ENCODE measurements around the gene RHBDL1. TPM values are rescaled to one million over a fixed set of nuclear protein-coding genes. Genes with fewer than 3 reads are reported as not detected.
A peak's percentile ranks its signal among the peaks of the same experiment; 100 is the strongest.

Gene RHBDL1
- total and polyA plus RNA-seq, 9 of the 15 experiments (the other 6 are each of a cell fraction or from before 2014, with no cell fraction given), result 0.03 to 5.6 (median 1.3) TPM; not detected in 1

DNA sequence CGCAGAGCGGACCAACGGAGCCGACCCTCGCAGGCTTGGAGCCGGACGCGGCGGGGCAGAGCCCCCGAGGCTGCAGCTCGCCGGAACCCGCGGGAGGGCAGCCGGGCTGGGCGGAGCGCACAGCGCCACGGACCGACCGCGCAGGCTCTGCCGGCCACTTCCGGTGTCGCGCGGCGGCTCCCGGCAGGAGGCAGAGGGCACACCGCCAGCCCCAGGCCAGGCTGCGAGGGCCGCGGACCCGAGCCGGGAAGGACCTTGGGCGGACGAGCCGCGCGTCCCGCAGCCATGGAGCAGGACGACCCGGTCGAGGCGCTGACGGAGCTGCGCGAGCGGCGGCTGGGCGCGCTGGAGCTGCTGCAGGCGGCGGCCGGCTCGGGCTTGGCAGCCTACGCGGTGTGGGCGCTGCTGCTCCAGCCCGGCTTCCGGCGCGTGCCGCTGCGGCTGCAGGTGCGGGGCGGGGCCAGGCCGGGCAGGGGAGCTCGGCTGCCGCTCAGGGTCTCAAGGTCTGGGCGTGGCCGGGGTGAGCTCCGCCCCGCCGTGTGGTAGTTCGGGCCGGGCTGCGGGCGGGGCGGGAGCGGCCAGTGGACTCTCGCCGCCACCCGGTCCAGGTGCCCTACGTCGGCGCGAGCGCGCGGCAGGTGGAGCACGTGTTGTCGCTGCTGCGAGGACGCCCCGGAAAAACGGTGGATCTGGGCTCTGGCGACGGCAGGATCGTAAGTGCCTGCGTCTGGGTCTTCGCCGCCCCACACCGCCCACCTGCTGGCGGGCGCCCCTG lies 45.7 kb downstream of the RHBDL1 start, which contains the start of gene ANTKMT (continued):
- TF ChIP-seq, protein P1, sequence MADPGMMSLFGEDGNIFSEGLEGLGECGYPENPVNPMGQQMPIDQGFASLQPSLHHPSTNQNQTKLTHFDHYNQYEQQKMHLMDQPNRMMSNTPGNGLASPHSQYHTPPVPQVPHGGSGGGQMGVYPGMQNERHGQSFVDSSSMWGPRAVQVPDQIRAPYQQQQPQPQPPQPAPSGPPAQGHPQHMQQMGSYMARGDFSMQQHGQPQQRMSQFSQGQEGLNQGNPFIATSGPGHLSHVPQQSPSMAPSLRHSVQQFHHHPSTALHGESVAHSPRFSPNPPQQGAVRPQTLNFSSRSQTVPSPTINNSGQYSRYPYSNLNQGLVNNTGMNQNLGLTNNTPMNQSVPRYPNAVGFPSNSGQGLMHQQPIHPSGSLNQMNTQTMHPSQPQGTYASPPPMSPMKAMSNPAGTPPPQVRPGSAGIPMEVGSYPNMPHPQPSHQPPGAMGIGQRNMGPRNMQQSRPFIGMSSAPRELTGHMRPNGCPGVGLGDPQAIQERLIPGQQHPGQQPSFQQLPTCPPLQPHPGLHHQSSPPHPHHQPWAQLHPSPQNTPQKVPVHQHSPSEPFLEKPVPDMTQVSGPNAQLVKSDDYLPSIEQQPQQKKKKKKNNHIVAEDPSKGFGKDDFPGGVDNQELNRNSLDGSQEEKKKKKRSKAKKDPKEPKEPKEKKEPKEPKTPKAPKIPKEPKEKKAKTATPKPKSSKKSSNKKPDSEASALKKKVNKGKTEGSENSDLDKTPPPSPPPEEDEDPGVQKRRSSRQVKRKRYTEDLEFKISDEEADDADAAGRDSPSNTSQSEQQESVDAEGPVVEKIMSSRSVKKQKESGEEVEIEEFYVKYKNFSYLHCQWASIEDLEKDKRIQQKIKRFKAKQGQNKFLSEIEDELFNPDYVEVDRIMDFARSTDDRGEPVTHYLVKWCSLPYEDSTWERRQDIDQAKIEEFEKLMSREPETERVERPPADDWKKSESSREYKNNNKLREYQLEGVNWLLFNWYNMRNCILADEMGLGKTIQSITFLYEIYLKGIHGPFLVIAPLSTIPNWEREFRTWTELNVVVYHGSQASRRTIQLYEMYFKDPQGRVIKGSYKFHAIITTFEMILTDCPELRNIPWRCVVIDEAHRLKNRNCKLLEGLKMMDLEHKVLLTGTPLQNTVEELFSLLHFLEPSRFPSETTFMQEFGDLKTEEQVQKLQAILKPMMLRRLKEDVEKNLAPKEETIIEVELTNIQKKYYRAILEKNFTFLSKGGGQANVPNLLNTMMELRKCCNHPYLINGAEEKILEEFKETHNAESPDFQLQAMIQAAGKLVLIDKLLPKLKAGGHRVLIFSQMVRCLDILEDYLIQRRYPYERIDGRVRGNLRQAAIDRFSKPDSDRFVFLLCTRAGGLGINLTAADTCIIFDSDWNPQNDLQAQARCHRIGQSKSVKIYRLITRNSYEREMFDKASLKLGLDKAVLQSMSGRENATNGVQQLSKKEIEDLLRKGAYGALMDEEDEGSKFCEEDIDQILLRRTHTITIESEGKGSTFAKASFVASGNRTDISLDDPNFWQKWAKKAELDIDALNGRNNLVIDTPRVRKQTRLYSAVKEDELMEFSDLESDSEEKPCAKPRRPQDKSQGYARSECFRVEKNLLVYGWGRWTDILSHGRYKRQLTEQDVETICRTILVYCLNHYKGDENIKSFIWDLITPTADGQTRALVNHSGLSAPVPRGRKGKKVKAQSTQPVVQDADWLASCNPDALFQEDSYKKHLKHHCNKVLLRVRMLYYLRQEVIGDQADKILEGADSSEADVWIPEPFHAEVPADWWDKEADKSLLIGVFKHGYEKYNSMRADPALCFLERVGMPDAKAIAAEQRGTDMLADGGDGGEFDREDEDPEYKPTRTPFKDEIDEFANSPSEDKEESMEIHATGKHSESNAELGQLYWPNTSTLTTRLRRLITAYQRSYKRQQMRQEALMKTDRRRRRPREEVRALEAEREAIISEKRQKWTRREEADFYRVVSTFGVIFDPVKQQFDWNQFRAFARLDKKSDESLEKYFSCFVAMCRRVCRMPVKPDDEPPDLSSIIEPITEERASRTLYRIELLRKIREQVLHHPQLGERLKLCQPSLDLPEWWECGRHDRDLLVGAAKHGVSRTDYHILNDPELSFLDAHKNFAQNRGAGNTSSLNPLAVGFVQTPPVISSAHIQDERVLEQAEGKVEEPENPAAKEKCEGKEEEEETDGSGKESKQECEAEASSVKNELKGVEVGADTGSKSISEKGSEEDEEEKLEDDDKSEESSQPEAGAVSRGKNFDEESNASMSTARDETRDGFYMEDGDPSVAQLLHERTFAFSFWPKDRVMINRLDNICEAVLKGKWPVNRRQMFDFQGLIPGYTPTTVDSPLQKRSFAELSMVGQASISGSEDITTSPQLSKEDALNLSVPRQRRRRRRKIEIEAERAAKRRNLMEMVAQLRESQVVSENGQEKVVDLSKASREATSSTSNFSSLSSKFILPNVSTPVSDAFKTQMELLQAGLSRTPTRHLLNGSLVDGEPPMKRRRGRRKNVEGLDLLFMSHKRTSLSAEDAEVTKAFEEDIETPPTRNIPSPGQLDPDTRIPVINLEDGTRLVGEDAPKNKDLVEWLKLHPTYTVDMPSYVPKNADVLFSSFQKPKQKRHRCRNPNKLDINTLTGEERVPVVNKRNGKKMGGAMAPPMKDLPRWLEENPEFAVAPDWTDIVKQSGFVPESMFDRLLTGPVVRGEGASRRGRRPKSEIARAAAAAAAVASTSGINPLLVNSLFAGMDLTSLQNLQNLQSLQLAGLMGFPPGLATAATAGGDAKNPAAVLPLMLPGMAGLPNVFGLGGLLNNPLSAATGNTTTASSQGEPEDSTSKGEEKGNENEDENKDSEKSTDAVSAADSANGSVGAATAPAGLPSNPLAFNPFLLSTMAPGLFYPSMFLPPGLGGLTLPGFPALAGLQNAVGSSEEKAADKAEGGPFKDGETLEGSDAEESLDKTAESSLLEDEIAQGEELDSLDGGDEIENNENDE (IDR thresholded peaks at IDR 0.05; ENCODE audit: low read depth, low read length), result no peak
- peak; percentile 92 for TF ChIP-seq ZFX (CRISPR knock-in tag; IDR thresholded peaks at IDR 0.05)
- TF ChIP-seq POLR2AphosphoS5 (IDR thresholded peaks at IDR 0.05; ENCODE audit: control insufficient read depth, insufficient read depth, low read depth, low read length), result peak; percentile 73
- TF ChIP-seq SMAD2 (IDR thresholded peaks at IDR 0.05; ENCODE audit: low read depth, low read length), result no peak
- peak; percentile 93 for TF ChIP-seq POLR2G (IDR thresholded peaks at IDR 0.05; ENCODE audit: low read depth, low read length)
- no peak for TF ChIP-seq HDAC2 (IDR thresholded peaks at IDR 0.05)
- TF ChIP-seq ZNF212 (CRISPR knock-in tag; IDR thresholded peaks at IDR 0.05), result peak; percentile 54; the same call in 1 of the 2 replicates
- no peak for TF ChIP-seq ZNF830 (CRISPR knock-in tag; IDR thresholded peaks at IDR 0.05)
- TF ChIP-seq, protein P2, sequence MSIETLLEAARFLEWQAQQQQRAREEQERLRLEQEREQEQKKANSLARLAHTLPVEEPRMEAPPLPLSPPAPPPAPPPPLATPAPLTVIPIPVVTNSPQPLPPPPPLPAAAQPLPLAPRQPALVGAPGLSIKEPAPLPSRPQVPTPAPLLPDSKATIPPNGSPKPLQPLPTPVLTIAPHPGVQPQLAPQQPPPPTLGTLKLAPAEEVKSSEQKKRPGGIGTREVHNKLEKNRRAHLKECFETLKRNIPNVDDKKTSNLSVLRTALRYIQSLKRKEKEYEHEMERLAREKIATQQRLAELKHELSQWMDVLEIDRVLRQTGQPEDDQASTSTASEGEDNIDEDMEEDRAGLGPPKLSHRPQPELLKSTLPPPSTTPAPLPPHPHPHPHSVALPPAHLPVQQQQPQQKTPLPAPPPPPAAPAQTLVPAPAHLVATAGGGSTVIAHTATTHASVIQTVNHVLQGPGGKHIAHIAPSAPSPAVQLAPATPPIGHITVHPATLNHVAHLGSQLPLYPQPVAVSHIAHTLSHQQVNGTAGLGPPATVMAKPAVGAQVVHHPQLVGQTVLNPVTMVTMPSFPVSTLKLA (conservative IDR thresholded peaks at IDR 0.05), result peak in 1 of 2 experiments; percentile 33; a peak in 3 of 4 replicates
- TF ChIP-seq LCOR (CRISPR knock-in tag; IDR thresholded peaks at IDR 0.05), result no peak
- TF ChIP-seq ZC3H8 (IDR thresholded peaks at IDR 0.05), result no peak
- TF ChIP-seq ZFP1 (CRISPR knock-in tag; IDR thresholded peaks at IDR 0.05), result no peak
- TF ChIP-seq ZNF75A (CRISPR knock-in tag; IDR thresholded peaks at IDR 0.05), result no peak
- no peak for TF ChIP-seq FOXK1 (CRISPR knock-in tag; IDR thresholded peaks at IDR 0.05; ENCODE audit: borderline replicate concordance)

Measured in K562 (cell line).